Chondrocyte (in vitro differentiated cells): ENCODE results near the gene TNFRSF8. TPM values are rescaled to one million over a fixed set of nuclear protein-coding genes. Genes with fewer than 3 reads are reported as not detected.

Experiments
- DNase-seq: peaks from one replicate; pipeline ENCODE4 v3.0.0; 2021; ENCODE audit warnings: mixed read lengths, low spot score
- H3K27ac Mint-ChIP-seq: one replicate; pipeline ENCODE4 v1.8.0; 2021; ENCODE audit warnings: mild to moderate bottlenecking, moderate library complexity, mixed read lengths; ENCODE audit not compliant: unreplicated experiment
- H3K27me3 Mint-ChIP-seq: 2 replicates; pipeline ENCODE4 v1.8.0; 2021; ENCODE audit warnings: low read depth, mixed read lengths
- H3K36me3 Mint-ChIP-seq: 2 replicates; pipeline ENCODE4 v1.8.0; 2021; ENCODE audit warnings: low read depth, mixed read lengths
- H3K4me1 Mint-ChIP-seq: 2 replicates; pipeline ENCODE4 v1.8.0; 2021; ENCODE audit warnings: low read depth, mild to moderate bottlenecking, mixed read lengths
- H3K4me3 Mint-ChIP-seq: one replicate; pipeline ENCODE4 v1.8.0; 2021; ENCODE audit warnings: mild to moderate bottlenecking, moderate library complexity, mixed read lengths; ENCODE audit not compliant: unreplicated experiment
- H3K9me3 Mint-ChIP-seq: 2 replicates; pipeline ENCODE4 v1.8.0; 2021; ENCODE audit warnings: low read depth, mixed read lengths
- CTCF ChIP-seq: fragments of 200-600 bp; sonication (generic); IDR thresholded peaks from 2 replicates; pipeline ENCODE4 v1.5.0; 2021; ENCODE audit warnings: antibody characterized with exemption, mild to moderate bottlenecking, moderate library complexity
- total RNA-seq: library from RNA; stranded (reverse); gene quantifications from 3 replicates; pipeline ENCODE4 v1.2.1, GENCODE V29; 2021

The TNFRSF8 gene
- total RNA-seq, 1 donor from 2014 or later: not detected

- no peaks in the 10 kb centered on the region for H3K36me3 Mint-ChIP-seq
- no peak overlapping the region for H3K27ac Mint-ChIP-seq
- H3K4me1 Mint-ChIP-seq: peaks cover 15% of the 10 kb centered on the region
- TF ChIP-seq CTCF: no peak
- no peaks in the 10 kb centered on the region for H3K9me3 Mint-ChIP-seq
- no peak for DNase-seq
- H3K4me3 Mint-ChIP-seq: no peak overlapping the region
- H3K27me3 Mint-ChIP-seq: peaks cover 3% of the 10 kb centered on the region
Measured at GRCh38 chr1:12158357-12159092, 95.4 kb downstream of the TNFRSF8 start.

DNA sequence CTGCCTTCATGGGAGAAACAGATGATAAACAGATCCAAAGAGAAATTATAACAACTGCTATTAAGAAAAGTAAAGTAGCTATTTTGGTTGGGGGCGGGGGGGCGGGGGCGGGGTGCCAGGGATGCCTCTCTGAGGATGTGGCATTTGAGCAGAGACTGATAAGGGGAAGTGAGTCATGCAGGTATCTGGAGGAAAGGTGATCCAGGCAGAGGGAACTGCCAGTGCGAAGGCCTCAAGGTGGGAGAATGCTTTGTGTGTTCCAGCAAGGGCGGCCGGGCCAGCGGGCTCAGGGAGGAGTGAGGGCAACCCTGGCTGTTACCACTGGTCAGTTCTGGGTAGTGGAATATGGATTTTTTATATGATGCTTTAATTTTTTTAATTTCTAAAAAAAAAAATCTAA lies 96.7 kb downstream of the TNFRSF8 start:
- Mint-ChIP-seq H3K36me3 (no peaks in the 10 kb centered on the region), H3K9me3 (no peaks in the 10 kb centered on the region), H3K27ac (no peak overlapping the region), H3K4me1 (peaks cover 12% of the 10 kb centered on the region), H3K4me3 (no peak overlapping the region), H3K27me3 (peaks cover 9% of the 10 kb centered on the region)
- no peak for TF ChIP-seq CTCF
- no peak for DNase-seq

DNA sequence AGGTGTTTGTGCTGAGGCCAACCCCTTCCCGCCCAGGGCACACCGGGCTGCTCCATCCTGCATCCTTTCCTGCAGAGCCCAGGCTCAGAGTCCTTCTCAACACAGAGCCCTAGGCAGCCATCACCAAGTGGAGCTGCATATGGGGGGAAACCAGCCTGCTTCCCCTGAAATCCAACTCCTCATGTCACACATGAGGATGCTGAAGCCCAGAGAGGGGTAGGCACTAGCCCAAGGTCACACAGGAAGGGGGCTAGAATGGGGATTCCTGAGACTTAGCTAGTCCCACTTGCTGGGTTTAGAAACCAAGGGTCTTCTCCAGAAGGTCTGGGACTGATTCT lies 98.2 kb downstream of the TNFRSF8 start:
- Mint-ChIP-seq H3K4me3 (no peak overlapping the region), H3K27ac (no peak overlapping the region), H3K27me3 (peaks cover 11% of the 10 kb centered on the region), H3K9me3 (no peaks in the 10 kb centered on the region), H3K36me3 (no peaks in the 10 kb centered on the region), H3K4me1 (peaks cover 15% of the 10 kb centered on the region)
- no peak for DNase-seq
- no peak for TF ChIP-seq CTCF

DNA sequence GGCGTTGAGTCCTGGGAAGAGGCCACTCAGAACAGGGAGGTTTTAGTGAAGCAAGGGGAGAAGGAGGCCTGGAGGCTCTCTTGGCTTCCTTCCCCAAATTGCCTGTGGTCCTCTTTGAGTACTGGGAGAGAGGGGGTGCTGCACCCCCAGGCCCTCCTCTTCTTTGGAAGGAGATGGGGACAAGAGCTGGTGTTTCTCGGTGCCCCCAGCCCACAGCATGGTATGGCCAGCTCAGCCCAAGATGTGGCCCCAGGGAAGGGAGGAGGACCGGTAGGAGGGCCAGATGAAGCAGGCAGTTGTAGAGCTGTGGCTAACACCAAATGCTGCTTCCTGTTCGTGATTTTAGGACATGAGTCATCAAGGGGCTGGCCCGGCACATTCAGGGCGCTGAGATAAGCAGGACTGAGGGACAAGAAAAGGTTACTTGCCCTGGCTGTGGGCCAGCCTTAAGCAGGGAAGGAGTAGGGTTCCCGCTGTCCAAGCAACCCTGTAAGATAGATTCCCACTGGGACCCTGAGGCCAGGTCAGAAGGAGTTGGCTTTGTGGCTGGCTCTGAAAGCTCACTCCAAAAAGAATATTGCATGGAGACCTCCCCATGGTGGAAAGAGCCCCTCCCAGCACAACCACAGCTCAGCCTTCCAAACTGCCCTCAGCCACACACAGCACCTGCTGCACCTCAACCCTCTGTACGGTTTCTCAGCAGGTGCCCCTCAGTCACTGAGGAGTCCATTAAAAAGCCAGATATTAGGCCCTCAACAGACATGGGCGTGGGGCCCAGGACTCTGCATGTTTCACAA lies 98.8 kb downstream of the TNFRSF8 start:
- Mint-ChIP-seq H3K9me3 (no peaks in the 10 kb centered on the region), H3K27me3 (peaks cover 15% of the 10 kb centered on the region), H3K36me3 (no peaks in the 10 kb centered on the region), H3K4me1 (peaks cover 18% of the 10 kb centered on the region), H3K27ac (no peak overlapping the region), H3K4me3 (no peak overlapping the region)
- no peak for DNase-seq
- TF ChIP-seq CTCF: no peak

DNA sequence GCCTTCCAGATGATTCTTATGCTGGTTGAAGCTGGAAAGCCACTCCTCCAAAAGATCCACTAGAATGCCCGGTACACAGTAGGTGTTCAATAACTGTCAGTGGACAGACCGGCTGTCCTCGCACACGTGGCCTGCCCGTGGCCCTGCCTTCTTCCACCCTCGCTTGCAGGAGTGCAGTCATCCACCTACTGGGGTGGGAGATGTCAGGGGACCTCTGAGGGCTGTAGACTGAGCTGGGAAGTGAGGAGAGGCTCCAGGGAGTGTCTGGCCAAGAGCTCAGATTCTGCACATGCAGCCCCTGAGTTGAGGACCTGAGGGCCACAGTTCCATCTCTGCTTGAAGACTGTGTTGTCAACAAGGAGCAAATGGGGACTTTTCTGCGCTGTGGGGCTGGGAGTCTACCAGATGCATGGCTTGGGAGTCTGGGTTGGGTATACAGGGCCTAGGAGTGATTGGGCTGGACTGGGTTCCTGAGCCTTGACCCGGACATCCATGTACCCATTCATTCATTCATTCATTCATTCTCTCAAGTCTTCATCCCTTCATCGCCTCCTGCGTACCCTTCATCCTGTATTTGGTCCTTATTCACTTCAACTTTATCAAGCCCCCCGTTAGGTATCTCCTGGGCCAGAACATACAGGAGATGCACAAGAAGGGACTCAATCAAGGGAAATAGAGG lies 99.5 kb downstream of the TNFRSF8 start:
- no peaks in the 10 kb centered on the region for H3K9me3 Mint-ChIP-seq
- H3K27me3 Mint-ChIP-seq: peaks cover 16% of the 10 kb centered on the region
- H3K36me3 Mint-ChIP-seq: no peaks in the 10 kb centered on the region
- no peak overlapping the region for H3K27ac Mint-ChIP-seq
- no peak for DNase-seq
- H3K4me3 Mint-ChIP-seq: no peak overlapping the region
- H3K4me1 Mint-ChIP-seq: peaks cover 20% of the 10 kb centered on the region
- no peak for TF ChIP-seq CTCF
